ENCODE data around the gene TUBA3E. TPM values are rescaled to one million over a fixed set of nuclear protein-coding genes. Genes with fewer than 3 reads are reported as not detected.
"Not testable (repeated sequence)": the region's sequence is repeated elsewhere in the genome, so short reads cannot be mapped to it uniquely, and the experiment has no call there.

TUBA3E gene
- polyA plus RNA-seq, 1 donor (not counting 4 experiments of a cell fraction or from before 2014, with no cell fraction given): not detected

DNA sequence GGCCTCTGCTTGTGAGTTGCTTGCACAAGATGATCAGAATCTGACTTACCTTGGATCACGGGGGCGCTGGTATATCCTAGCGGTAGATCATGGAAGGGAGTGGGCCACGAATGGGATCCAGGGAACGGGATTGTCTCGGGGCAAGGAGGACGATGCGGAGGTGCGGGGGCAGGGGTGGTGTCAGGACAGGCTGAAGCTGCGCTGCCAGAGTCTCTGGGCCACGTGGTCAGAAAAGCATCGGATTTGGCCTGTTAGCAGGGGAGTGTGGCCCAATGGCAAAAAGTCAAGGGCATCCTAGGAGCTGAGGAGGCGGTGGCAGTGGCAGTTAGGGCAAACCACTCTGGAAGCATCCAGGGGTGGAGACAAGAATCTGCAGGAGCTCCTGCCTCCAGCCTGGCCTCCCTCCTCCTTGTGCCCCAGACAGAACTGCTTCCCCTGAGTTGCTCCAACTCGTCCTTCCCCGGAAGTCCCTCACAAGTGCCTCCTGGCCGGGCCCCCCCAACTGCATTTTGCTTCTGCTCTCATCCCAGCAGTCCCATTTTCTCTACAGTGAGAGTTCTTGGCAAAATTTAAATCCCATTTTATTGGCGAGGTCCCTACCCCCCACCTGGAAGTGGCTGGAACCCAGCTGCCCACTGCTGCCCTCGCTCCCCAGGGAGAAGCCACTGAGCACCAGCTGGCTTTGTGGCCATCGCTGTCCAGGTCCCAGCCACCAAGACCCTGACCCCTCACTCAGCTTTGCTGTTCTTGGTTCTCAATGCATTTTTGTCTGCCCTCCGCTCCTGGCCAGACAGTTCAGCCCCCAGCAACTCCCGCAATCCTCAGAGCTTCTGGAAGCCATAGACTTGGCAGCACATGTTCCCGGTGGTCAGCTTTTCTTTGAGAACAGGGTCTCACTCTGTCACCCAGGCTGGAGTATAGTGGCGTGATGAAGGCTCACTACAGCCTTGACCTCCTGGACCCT lies 47.8 kb downstream of the TUBA3E start:
- TF ChIP-seq, protein P1, sequence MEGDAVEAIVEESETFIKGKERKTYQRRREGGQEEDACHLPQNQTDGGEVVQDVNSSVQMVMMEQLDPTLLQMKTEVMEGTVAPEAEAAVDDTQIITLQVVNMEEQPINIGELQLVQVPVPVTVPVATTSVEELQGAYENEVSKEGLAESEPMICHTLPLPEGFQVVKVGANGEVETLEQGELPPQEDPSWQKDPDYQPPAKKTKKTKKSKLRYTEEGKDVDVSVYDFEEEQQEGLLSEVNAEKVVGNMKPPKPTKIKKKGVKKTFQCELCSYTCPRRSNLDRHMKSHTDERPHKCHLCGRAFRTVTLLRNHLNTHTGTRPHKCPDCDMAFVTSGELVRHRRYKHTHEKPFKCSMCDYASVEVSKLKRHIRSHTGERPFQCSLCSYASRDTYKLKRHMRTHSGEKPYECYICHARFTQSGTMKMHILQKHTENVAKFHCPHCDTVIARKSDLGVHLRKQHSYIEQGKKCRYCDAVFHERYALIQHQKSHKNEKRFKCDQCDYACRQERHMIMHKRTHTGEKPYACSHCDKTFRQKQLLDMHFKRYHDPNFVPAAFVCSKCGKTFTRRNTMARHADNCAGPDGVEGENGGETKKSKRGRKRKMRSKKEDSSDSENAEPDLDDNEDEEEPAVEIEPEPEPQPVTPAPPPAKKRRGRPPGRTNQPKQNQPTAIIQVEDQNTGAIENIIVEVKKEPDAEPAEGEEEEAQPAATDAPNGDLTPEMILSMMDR (optimal IDR thresholded peaks at IDR 0.05 in 1 of 3, IDR thresholded peaks at IDR 0.05 in 1 of 3, conservative IDR thresholded peaks at IDR 0.05 in 1 of 3; ENCODE audit: extremely low read depth in 1 of 3, insufficient read depth in 2 of 3, low read length in 3 of 3): no peak
- no peak overlapping the region for H3K27ac ChIP-seq (ENCODE audit: control insufficient read depth, insufficient read depth, low read length)
- dilution Hi-C loops (cut with MboI; ENCODE audit: extremely low pct_ligation_motif_present, low sequenced_read_pairs): no loop called here

DNA sequence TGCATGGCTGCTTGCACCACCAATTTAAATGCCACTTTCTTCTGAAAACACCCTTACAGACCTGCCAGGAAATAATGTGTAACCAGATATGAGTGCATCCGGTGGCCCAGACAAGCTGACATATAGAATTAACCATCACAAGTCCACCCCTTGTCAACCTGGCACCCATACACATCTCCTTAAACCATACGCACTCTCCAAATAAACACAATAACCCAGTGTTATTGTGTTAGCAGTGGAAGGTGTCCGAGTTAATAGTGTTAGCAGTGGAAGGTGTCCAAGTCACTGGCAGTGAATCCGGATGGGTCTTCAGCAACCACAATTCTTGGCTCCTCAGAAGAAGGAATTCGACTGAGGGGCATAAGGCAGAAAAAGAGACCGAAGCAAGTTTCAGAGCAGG lies 49.7 kb downstream of the TUBA3E start:
- FAIRE-seq; H3K9ac ChIP-seq (ENCODE audit: control insufficient read depth, extremely low read depth, insufficient read depth, low read length); H3K4me2 ChIP-seq (ENCODE audit: control insufficient read depth, extremely low read depth, insufficient read depth, low read depth, low read length); H3K36me3 ChIP-seq (ENCODE audit: control insufficient read depth in 2 of 2, extremely low read depth in 1 of 2, insufficient read depth in 2 of 2, low read length in 2 of 2); H3K27me3 ChIP-seq (ENCODE audit: control insufficient read depth, extremely low read depth, insufficient read depth, low read length); H3K4me3 ChIP-seq (ENCODE audit: control insufficient read depth in 2 of 3, extremely low read depth in 1 of 3, insufficient read depth in 2 of 3, low read depth in 1 of 3, low read length in 3 of 3); H3K9me3 ChIP-seq (ENCODE audit: control insufficient read depth, low read depth, low read length); H4K20me1 ChIP-seq (ENCODE audit: control insufficient read depth, extremely low read depth, insufficient read depth, low read length); H2AFZ ChIP-seq (ENCODE audit: control insufficient read depth, low read length); DNase-seq (ENCODE audit: low read depth, low spot score); H3K27ac ChIP-seq (ENCODE audit: control insufficient read depth, insufficient read depth, low read length); H3K4me1 ChIP-seq (ENCODE audit: control insufficient read depth, extremely low read depth, insufficient read depth, low read length); H3K9me1 ChIP-seq (ENCODE audit: control insufficient read depth, extremely low read depth, insufficient read depth, low read length); dilution Hi-C loops (cut with MboI; ENCODE audit: extremely low pct_ligation_motif_present, low sequenced_read_pairs); H3K79me2 ChIP-seq (ENCODE audit: control insufficient read depth, insufficient read depth, low read length): not testable (repeated sequence)

More for the DNA sequence above, 47.8 kb downstream of the TUBA3E start:
- no peak overlapping the region for H3K9ac ChIP-seq (ENCODE audit: control insufficient read depth, extremely low read depth, insufficient read depth, low read length)
- H3K4me1 ChIP-seq (ENCODE audit: control insufficient read depth, extremely low read depth, insufficient read depth, low read length): no peaks in the 10 kb centered on the region
- no peaks in the 10 kb centered on the region for H3K79me2 ChIP-seq (ENCODE audit: control insufficient read depth, insufficient read depth, low read length)
- H3K36me3 ChIP-seq (ENCODE audit: control insufficient read depth in 2 of 2, extremely low read depth in 1 of 2, insufficient read depth in 2 of 2, low read length in 2 of 2): peaks cover 0 to 8% of the 10 kb centered on the region in 2 experiments
- H3K9me1 ChIP-seq (ENCODE audit: control insufficient read depth, extremely low read depth, insufficient read depth, low read length): no peaks in the 10 kb centered on the region
- H4K20me1 ChIP-seq (ENCODE audit: control insufficient read depth, extremely low read depth, insufficient read depth, low read length): no peaks in the 10 kb centered on the region
- H3K9me3 ChIP-seq (ENCODE audit: control insufficient read depth, low read depth, low read length): no peaks in the 10 kb centered on the region
- H2AFZ ChIP-seq (ENCODE audit: control insufficient read depth, low read length): no peak overlapping the region
- H3K4me3 ChIP-seq (ENCODE audit: control insufficient read depth in 2 of 3, extremely low read depth in 1 of 3, insufficient read depth in 2 of 3, low read depth in 1 of 3, low read length in 3 of 3): no peak overlapping the region
- no peak overlapping the region for H3K4me2 ChIP-seq (ENCODE audit: control insufficient read depth, extremely low read depth, insufficient read depth, low read depth, low read length)
- no peak for FAIRE-seq
- DNase-seq (ENCODE audit: low read depth, low spot score): no peak
- no peaks in the 10 kb centered on the region for H3K27me3 ChIP-seq (ENCODE audit: control insufficient read depth, extremely low read depth, insufficient read depth, low read length)

DNA sequence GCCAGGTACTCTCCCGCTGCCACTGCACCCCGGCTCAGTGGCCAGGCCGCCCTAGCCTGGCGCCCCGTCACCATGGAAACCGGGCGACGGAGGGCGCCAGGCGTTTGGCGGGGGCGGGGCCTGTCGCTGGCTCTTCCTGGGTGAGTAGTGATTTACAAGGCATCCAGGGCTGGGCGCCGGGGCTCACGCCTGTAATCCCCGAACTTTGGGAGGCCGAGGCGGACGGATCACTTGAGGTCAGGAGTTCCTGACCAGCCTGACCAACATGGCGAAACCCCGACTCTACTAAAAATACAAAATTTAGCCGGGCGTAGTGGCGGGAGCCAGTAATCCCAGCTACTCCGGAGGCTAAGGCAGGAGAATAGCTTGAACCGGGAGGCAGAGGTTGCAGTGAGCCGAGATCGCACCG lies 53.2 kb downstream of the TUBA3E start, which contains the start of gene CCDC74B:
Gene CCDC74B (minus strand): TSS at position 107 of the 409 bp plus-strand sequence. CDS start 116 bp downstream, outside the sequence.
- H3K27me3 ChIP-seq (ENCODE audit: control insufficient read depth, extremely low read depth, insufficient read depth, low read length); dilution Hi-C loops (cut with MboI; ENCODE audit: extremely low pct_ligation_motif_present, low sequenced_read_pairs): not testable (repeated sequence)

DNA sequence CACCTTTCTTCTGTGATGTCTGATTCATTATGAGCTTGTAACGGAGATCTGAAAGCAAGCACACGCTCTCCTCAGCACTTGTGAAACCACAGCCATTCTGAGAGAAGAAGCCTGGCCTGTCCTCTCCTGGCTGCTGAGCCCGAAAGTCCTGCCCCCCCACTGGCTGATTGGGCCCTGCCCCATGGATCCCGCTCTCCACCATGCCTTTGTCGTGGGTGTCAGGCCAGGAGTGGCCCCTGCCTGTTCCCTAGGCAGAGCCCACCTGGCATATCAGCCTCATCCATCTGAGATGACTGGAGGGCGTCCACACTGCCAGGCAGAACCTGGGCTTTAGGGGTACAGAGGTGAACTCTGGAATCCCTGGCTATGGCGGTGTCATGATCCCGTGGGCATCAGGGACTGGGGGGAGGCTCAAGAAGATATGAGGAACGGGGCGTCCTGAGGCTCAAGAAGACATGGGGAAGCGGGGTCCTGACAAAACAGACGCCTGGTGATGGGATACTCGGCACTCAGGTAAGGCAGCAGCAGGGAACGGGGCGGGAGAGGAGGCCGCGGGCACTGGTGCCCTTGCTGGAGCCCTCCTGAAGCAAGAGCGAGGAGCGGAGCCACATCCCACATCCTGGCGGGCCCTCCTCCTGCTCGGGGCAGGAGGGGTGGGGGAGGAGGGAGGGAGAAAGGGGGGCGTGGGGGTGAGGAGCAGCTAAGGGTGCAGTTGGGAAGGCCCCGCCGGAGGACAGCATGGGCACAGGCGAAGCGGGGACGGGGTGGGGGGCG lies 54.8 kb downstream of the TUBA3E start:
- H3K4me3 ChIP-seq (ENCODE audit: control insufficient read depth in 2 of 3, extremely low read depth in 1 of 3, insufficient read depth in 2 of 3, low read depth in 1 of 3, low read length in 3 of 3); H4K20me1 ChIP-seq (ENCODE audit: control insufficient read depth, extremely low read depth, insufficient read depth, low read length); H3K36me3 ChIP-seq (ENCODE audit: control insufficient read depth in 2 of 2, extremely low read depth in 1 of 2, insufficient read depth in 2 of 2, low read length in 2 of 2); DNase-seq (ENCODE audit: low read depth, low spot score); H3K4me1 ChIP-seq (ENCODE audit: control insufficient read depth, extremely low read depth, insufficient read depth, low read length); H3K9me1 ChIP-seq (ENCODE audit: control insufficient read depth, extremely low read depth, insufficient read depth, low read length); H3K9ac ChIP-seq (ENCODE audit: control insufficient read depth, extremely low read depth, insufficient read depth, low read length); FAIRE-seq; H3K27ac ChIP-seq (ENCODE audit: control insufficient read depth, insufficient read depth, low read length); dilution Hi-C loops (cut with MboI; ENCODE audit: extremely low pct_ligation_motif_present, low sequenced_read_pairs); H3K27me3 ChIP-seq (ENCODE audit: control insufficient read depth, extremely low read depth, insufficient read depth, low read length); H3K9me3 ChIP-seq (ENCODE audit: control insufficient read depth, low read depth, low read length); H3K4me2 ChIP-seq (ENCODE audit: control insufficient read depth, extremely low read depth, insufficient read depth, low read depth, low read length); H2AFZ ChIP-seq (ENCODE audit: control insufficient read depth, low read length); H3K79me2 ChIP-seq (ENCODE audit: control insufficient read depth, insufficient read depth, low read length): not testable (repeated sequence)

More for the DNA sequence above, 53.2 kb downstream of the TUBA3E start, which contains the start of gene CCDC74B:
- not testable (repeated sequence) for H3K4me2 ChIP-seq (ENCODE audit: control insufficient read depth, extremely low read depth, insufficient read depth, low read depth, low read length); H3K27ac ChIP-seq (ENCODE audit: control insufficient read depth, insufficient read depth, low read length); H3K9me3 ChIP-seq (ENCODE audit: control insufficient read depth, low read depth, low read length); FAIRE-seq; H3K9me1 ChIP-seq (ENCODE audit: control insufficient read depth, extremely low read depth, insufficient read depth, low read length); H3K79me2 ChIP-seq (ENCODE audit: control insufficient read depth, insufficient read depth, low read length); H3K36me3 ChIP-seq (ENCODE audit: control insufficient read depth in 2 of 2, extremely low read depth in 1 of 2, insufficient read depth in 2 of 2, low read length in 2 of 2); H3K4me1 ChIP-seq (ENCODE audit: control insufficient read depth, extremely low read depth, insufficient read depth, low read length); H4K20me1 ChIP-seq (ENCODE audit: control insufficient read depth, extremely low read depth, insufficient read depth, low read length); H3K9ac ChIP-seq (ENCODE audit: control insufficient read depth, extremely low read depth, insufficient read depth, low read length); DNase-seq (ENCODE audit: low read depth, low spot score)
- peak within 1 kb of the TSS in 1 of 3 experiments; percentile 5 for H3K4me3 ChIP-seq (ENCODE audit: control insufficient read depth in 2 of 3, extremely low read depth in 1 of 3, insufficient read depth in 2 of 3, low read depth in 1 of 3, low read length in 3 of 3)
- H2AFZ ChIP-seq (ENCODE audit: control insufficient read depth, low read length): peak within 1 kb of the TSS; percentile 77

Measured in keratinocyte (primary cell).